KG1 (cell line): Measurements from ENCODE around the gene IDI2.
"Not testable (repeated sequence)": the region's sequence is repeated elsewhere in the genome, so short reads cannot be mapped to it uniquely, and the experiment has no call there.

Experiments
- DNase-seq: peaks from one replicate; lab custom pipeline; 2025; lab: John Stamatoyannopoulos, UW

Gene IDI2

GRCh38 chr10:1025683-1026082 lies at the start of gene IDI2:
Gene IDI2, minus strand, starts transcription at chr10:1025859. Its CDS starts 1,136 bp downstream, at chr10:1024723.
- DNase-seq = no peak

GRCh38 chr10:1074748-1075308 lies 49.2 kb upstream of the IDI2 start:
- no peak for DNase-seq

GRCh38 chr10:1074052-1074747 lies 48.5 kb upstream of the IDI2 start:
- DNase-seq = no peak

- no peak for DNase-seq
These were observed 45.3 kb upstream of the IDI2 start for GRCh38 chr10:1070919-1071318.

GRCh38 chr10:1068380-1069361 lies 43.0 kb upstream of the IDI2 start:
- DNase-seq = no peak

GRCh38 chr10:1066734-1067133 lies 41.1 kb upstream of the IDI2 start:
- not testable (repeated sequence) for DNase-seq

GRCh38 chr10:1064964-1065247 lies 39.2 kb upstream of the IDI2 start:
- DNase-seq = no peak

- DNase-seq = no peak
These were observed 37.7 kb upstream of the IDI2 start for GRCh38 chr10:1063232-1063865.

- no peak for DNase-seq
These were observed 36.5 kb upstream of the IDI2 start for GRCh38 chr10:1061930-1062774.

GRCh38 chr10:1059902-1060301 lies 34.2 kb upstream of the IDI2 start:
- no peak for DNase-seq

GRCh38 chr10:1058017-1058416 lies 32.4 kb upstream of the IDI2 start:
- no peak for DNase-seq

GRCh38 chr10:1057106-1057657 lies 31.5 kb upstream of the IDI2 start:
- DNase-seq = no peak

GRCh38 chr10:1056326-1057105 lies 30.9 kb upstream of the IDI2 start, which contains the start of gene WDR37:
Gene WDR37, plus strand, starts transcription at chr10:1056385. Its CDS starts 15,771 bp downstream, at chr10:1072156.
- DNase-seq = peak; percentile 74

GRCh38 chr10:1054684-1055083 lies 29.0 kb upstream of the IDI2 start:
- DNase-seq = no peak

GRCh38 chr10:1050554-1050953 lies 24.9 kb upstream of the IDI2 start:
- no peak for DNase-seq

- DNase-seq = no peak
These were observed 24.5 kb upstream of the IDI2 start for GRCh38 chr10:1050145-1050544.

- DNase-seq = no peak
These were observed 23.8 kb upstream of the IDI2 start for GRCh38 chr10:1049425-1049958.

GRCh38 chr10:1048732-1049424 lies 23.2 kb upstream of the IDI2 start, which contains the start of gene IDI1:
Gene IDI1, minus strand, starts transcription at chr10:1049119. Its CDS starts 116 bp downstream, at chr10:1049003.
- DNase-seq = peak; percentile 100

GRCh38 chr10:1048349-1048731 lies 22.7 kb upstream of the IDI2 start:
- DNase-seq = no peak
